Measurements from ENCODE around the gene TSSC4.

Gene TSSC4

GRCh38 chr11:2434506-2435255 is 34.1 kb downstream of the TSSC4 start:
- Histone ChIP-seq H3K27me3 (peaks cover 57% of the 10 kb centered on the region), H3K4me3 (ENCODE audit: low read depth in 1 of 2, low read length in 1 of 2) (no peak overlapping the region)
- TF ChIP-seq, protein P1, sequence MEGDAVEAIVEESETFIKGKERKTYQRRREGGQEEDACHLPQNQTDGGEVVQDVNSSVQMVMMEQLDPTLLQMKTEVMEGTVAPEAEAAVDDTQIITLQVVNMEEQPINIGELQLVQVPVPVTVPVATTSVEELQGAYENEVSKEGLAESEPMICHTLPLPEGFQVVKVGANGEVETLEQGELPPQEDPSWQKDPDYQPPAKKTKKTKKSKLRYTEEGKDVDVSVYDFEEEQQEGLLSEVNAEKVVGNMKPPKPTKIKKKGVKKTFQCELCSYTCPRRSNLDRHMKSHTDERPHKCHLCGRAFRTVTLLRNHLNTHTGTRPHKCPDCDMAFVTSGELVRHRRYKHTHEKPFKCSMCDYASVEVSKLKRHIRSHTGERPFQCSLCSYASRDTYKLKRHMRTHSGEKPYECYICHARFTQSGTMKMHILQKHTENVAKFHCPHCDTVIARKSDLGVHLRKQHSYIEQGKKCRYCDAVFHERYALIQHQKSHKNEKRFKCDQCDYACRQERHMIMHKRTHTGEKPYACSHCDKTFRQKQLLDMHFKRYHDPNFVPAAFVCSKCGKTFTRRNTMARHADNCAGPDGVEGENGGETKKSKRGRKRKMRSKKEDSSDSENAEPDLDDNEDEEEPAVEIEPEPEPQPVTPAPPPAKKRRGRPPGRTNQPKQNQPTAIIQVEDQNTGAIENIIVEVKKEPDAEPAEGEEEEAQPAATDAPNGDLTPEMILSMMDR (IDR thresholded peaks at IDR 0.05): no peak

DNA sequence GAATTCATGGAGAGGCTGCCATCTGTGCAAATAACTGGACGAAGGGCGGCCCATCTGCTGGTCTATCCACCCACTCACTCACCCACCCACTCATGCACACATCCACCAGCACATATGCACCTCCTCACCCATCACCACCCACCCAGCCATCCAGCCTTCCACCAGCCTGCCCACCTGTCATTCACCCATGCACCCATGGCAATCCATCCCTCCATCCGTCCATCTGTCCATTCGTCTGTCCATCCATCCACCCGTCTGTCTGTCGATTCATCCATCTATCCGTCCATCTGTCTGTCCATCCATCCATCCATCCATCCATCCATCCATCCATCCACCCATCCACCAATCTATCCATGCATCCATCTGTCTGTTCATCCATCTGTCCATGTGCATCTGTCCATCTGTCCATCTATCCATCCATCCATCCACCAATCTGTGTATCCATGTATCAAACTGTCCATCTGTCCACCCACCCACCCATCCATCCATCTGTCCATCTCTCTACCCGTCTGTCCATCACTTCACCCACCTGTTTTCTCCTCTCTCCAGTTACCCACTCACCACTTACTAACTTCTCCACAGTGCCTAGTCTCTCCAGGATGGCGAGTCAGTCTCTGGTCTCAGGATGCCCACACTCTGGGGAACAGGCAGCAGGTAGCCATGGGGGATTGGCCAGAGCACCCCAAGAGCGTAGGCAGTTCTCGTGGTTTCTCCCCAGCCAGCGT is 34.9 kb downstream of the TSSC4 start:
- Histone ChIP-seq H3K27ac (no peak overlapping the region), H3K27me3 (peaks cover 65% of the 10 kb centered on the region), H3K4me3 (ENCODE audit: low read depth in 1 of 2, low read length in 1 of 2) (no peak overlapping the region), H3K9me3 (no peaks in the 10 kb centered on the region), H3K4me1 (ENCODE audit: control insufficient read depth in 1 of 2, insufficient read depth in 1 of 2, low read depth in 1 of 2, low read length in 1 of 2) (no peaks in the 10 kb centered on the region), H3K36me3 (no peaks in the 10 kb centered on the region)
- TF ChIP-seq, protein P1 (IDR thresholded peaks at IDR 0.05): no peak

More at GRCh38 chr11:2434506-2435255, 34.1 kb downstream of the TSSC4 start:
- Histone ChIP-seq H3K4me1 (ENCODE audit: control insufficient read depth in 1 of 2, insufficient read depth in 1 of 2, low read depth in 1 of 2, low read length in 1 of 2) (no peaks in the 10 kb centered on the region), H3K36me3 (no peaks in the 10 kb centered on the region), H3K27ac (no peak overlapping the region), H3K9me3 (no peaks in the 10 kb centered on the region)

DNA sequence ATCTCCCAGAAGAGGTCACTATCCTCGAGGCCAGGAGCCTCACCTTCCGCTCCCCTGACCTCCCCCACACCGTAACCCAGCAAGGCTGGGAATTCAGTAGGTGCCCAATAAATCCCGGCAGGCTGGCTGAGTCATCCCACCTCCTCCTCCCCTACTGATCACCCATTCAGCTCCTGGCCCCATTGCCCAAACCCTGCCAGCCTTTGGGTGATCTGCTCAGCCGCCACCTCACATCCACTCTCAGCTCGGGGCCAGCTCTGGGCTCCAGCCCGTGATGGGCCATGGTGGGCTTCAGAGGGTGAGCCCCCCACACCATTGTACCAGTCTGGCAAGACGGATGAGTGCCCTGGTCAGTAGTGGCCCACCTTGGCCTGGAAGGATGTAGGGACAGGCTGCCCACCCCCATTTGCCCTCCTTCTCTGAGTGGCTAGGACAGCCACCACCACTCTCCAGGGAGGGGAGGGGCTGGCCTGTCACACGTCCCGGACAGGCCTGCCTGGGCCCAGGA is 35.5 kb downstream of the TSSC4 start:
- Histone ChIP-seq H3K4me1 (ENCODE audit: control insufficient read depth in 1 of 2, insufficient read depth in 1 of 2, low read depth in 1 of 2, low read length in 1 of 2) (no peaks in the 10 kb centered on the region), H3K27ac (no peak overlapping the region), H3K4me3 (ENCODE audit: low read depth in 1 of 2, low read length in 1 of 2) (no peak overlapping the region), H3K36me3 (no peaks in the 10 kb centered on the region), H3K9me3 (no peaks in the 10 kb centered on the region), H3K27me3 (peaks cover 71% of the 10 kb centered on the region)
- TF ChIP-seq, protein P1 (IDR thresholded peaks at IDR 0.05): no peak

DNA sequence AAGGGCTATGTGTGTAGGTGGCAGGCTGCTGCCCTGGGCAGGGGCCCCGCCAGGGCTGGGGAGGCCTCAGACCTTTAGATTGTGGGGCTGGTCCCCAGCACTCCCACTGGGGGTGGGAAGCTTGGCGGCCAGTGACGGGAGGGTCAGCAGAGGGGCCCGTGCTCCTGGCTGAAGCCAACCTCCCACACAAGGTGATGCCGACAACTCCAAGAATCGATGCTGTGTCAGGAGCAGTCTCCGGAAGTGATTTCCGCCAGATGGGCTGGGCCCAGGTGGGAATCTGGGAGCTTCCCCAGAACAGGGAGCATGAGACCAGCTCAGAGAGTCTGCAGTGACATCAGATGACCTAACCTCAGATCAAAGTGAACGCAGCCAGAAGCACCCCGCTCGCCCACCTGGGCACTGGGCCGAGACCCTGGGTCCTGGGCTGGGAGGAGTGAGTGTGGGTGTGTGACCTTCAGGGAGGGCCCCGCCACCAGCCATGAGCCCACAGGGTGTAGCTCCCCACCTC is 36.0 kb downstream of the TSSC4 start:
- Histone ChIP-seq H3K9me3 (no peaks in the 10 kb centered on the region), H3K27ac (no peak overlapping the region), H3K4me1 (ENCODE audit: control insufficient read depth in 1 of 2, insufficient read depth in 1 of 2, low read depth in 1 of 2, low read length in 1 of 2) (no peaks in the 10 kb centered on the region), H3K36me3 (no peaks in the 10 kb centered on the region), H3K27me3 (peaks cover 76% of the 10 kb centered on the region), H3K4me3 (ENCODE audit: low read depth in 1 of 2, low read length in 1 of 2) (no peak overlapping the region)
- TF ChIP-seq, protein P1 (IDR thresholded peaks at IDR 0.05): no peak

DNA sequence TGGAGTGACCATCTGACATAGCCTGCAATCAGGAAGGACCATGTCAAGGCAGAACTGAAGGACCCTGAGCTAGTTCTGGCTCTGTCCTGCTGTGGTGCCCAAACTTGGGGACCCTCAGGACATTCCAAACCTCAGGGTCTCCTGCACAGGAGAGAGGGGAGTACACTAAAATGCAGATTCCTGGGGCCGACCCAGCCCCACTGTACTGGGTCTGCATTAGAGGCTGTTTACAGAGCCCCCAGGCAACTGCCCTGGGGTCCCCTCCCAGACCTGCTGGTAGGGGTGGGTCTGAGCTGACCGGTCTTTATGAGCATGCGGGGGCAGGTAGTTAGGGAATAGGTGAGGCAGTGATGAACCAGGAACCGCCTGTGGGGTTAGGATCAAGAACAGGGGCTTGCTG is 37.0 kb downstream of the TSSC4 start:
- TF ChIP-seq, protein P1 (IDR thresholded peaks at IDR 0.05): no peak
- Histone ChIP-seq H3K27ac (no peak overlapping the region), H3K4me1 (ENCODE audit: control insufficient read depth in 1 of 2, insufficient read depth in 1 of 2, low read depth in 1 of 2, low read length in 1 of 2) (no peaks in the 10 kb centered on the region), H3K4me3 (ENCODE audit: low read depth in 1 of 2, low read length in 1 of 2) (no peak overlapping the region), H3K9me3 (no peaks in the 10 kb centered on the region), H3K27me3 (peaks cover 85% of the 10 kb centered on the region), H3K36me3 (no peaks in the 10 kb centered on the region)

Data from neutrophil (primary cell).